Measurements from ENCODE around the gene PAPPA2. TPM values are rescaled to one million over a fixed set of nuclear protein-coding genes. Genes with fewer than 3 reads are reported as not detected.

PAPPA2 gene
- total RNA-seq, 2 experiments from 2014 or later: 0.25 to 0.46 TPM

GRCh38 chr1:176849281-176849680 is 386.3 kb downstream of the PAPPA2 start:
- Mint-ChIP-seq H3K27me3 (no peaks in the 10 kb centered on the region), H3K4me3 (no peak overlapping the region), H3K9me3 (no peaks in the 10 kb centered on the region), H3K4me1 (no peaks in the 10 kb centered on the region), H3K36me3 (ENCODE audit: low read depth) (no peaks in the 10 kb centered on the region), H3K27ac (no peak overlapping the region)
- ChIA-PET POLR2A (no interaction called here), CTCF (no interaction called here)
- no peak for DNase-seq

- CTCF ChIA-PET: no interaction called here
- no peaks in the 10 kb centered on the region for H3K9me3 Mint-ChIP-seq
- DNase-seq: no peak
- no peak overlapping the region for H3K4me3 Mint-ChIP-seq
- no peaks in the 10 kb centered on the region for H3K4me1 Mint-ChIP-seq
- no peaks in the 10 kb centered on the region for H3K36me3 Mint-ChIP-seq (ENCODE audit: low read depth)
- no peaks in the 10 kb centered on the region for H3K27me3 Mint-ChIP-seq
- no peak overlapping the region for H3K27ac Mint-ChIP-seq
- POLR2A ChIA-PET: no interaction called here
Measured at GRCh38 chr1:176850871-176851270, 387.9 kb downstream of the PAPPA2 start.

GRCh38 chr1:176852124-176852523 is 389.1 kb downstream of the PAPPA2 start:
- no peaks in the 10 kb centered on the region for H3K36me3 Mint-ChIP-seq (ENCODE audit: low read depth)
- H3K27me3 Mint-ChIP-seq: no peaks in the 10 kb centered on the region
- H3K4me1 Mint-ChIP-seq: no peaks in the 10 kb centered on the region
- no peak overlapping the region for H3K4me3 Mint-ChIP-seq
- H3K9me3 Mint-ChIP-seq: no peaks in the 10 kb centered on the region
- no peak overlapping the region for H3K27ac Mint-ChIP-seq
- CTCF ChIA-PET: no interaction called here
- POLR2A ChIA-PET: no interaction called here
- DNase-seq: no peak

GRCh38 chr1:176853503-176853902 is 390.5 kb downstream of the PAPPA2 start:
- ChIA-PET CTCF (no interaction called here), POLR2A (no interaction called here)
- H3K4me1 Mint-ChIP-seq: no peaks in the 10 kb centered on the region
- no peaks in the 10 kb centered on the region for H3K27me3 Mint-ChIP-seq
- DNase-seq: no peak
- H3K9me3 Mint-ChIP-seq: no peaks in the 10 kb centered on the region
- H3K4me3 Mint-ChIP-seq: no peak overlapping the region
- H3K27ac Mint-ChIP-seq: no peak overlapping the region
- no peaks in the 10 kb centered on the region for H3K36me3 Mint-ChIP-seq (ENCODE audit: low read depth)

- Mint-ChIP-seq H3K4me3 (no peak overlapping the region), H3K27ac (no peak overlapping the region), H3K36me3 (ENCODE audit: low read depth) (no peaks in the 10 kb centered on the region), H3K27me3 (no peaks in the 10 kb centered on the region), H3K9me3 (no peaks in the 10 kb centered on the region), H3K4me1 (no peaks in the 10 kb centered on the region)
- CTCF ChIA-PET: no interaction called here
- POLR2A ChIA-PET: no interaction called here
- DNase-seq: no peak
Measured at GRCh38 chr1:176854121-176854520, 391.1 kb downstream of the PAPPA2 start.

- H3K4me3 Mint-ChIP-seq: no peak overlapping the region
- no peak for DNase-seq
- no peaks in the 10 kb centered on the region for H3K36me3 Mint-ChIP-seq (ENCODE audit: low read depth)
- no peaks in the 10 kb centered on the region for H3K27me3 Mint-ChIP-seq
- no peaks in the 10 kb centered on the region for H3K9me3 Mint-ChIP-seq
- H3K4me1 Mint-ChIP-seq: no peaks in the 10 kb centered on the region
- ChIA-PET POLR2A (no interaction called here), CTCF (no interaction called here)
- no peak overlapping the region for H3K27ac Mint-ChIP-seq
Measured at GRCh38 chr1:176854758-176855745, 392.1 kb downstream of the PAPPA2 start.

- CTCF ChIA-PET: no interaction called here
- H3K36me3 Mint-ChIP-seq (ENCODE audit: low read depth): no peaks in the 10 kb centered on the region
- no peaks in the 10 kb centered on the region for H3K4me1 Mint-ChIP-seq
- POLR2A ChIA-PET: no interaction called here
- H3K27ac Mint-ChIP-seq: no peak overlapping the region
- no peak overlapping the region for H3K4me3 Mint-ChIP-seq
- DNase-seq: no peak
- no peaks in the 10 kb centered on the region for H3K27me3 Mint-ChIP-seq
- H3K9me3 Mint-ChIP-seq: no peaks in the 10 kb centered on the region
Measured at GRCh38 chr1:176857632-176858031, 394.7 kb downstream of the PAPPA2 start.

GRCh38 chr1:176858433-176858916 is 395.5 kb downstream of the PAPPA2 start:
- H3K9me3 Mint-ChIP-seq: no peaks in the 10 kb centered on the region
- H3K36me3 Mint-ChIP-seq (ENCODE audit: low read depth): no peaks in the 10 kb centered on the region
- DNase-seq: no peak
- H3K4me1 Mint-ChIP-seq: no peaks in the 10 kb centered on the region
- ChIA-PET POLR2A (no interaction called here), CTCF (no interaction called here)
- no peak overlapping the region for H3K4me3 Mint-ChIP-seq
- no peaks in the 10 kb centered on the region for H3K27me3 Mint-ChIP-seq
- H3K27ac Mint-ChIP-seq: no peak overlapping the region

GRCh38 chr1:176863613-176864012 is 400.6 kb downstream of the PAPPA2 start:
- CTCF ChIA-PET: no interaction called here
- no peaks in the 10 kb centered on the region for H3K9me3 Mint-ChIP-seq
- no peaks in the 10 kb centered on the region for H3K27me3 Mint-ChIP-seq
- POLR2A ChIA-PET: no interaction called here
- no peak overlapping the region for H3K27ac Mint-ChIP-seq
- H3K4me1 Mint-ChIP-seq: no peaks in the 10 kb centered on the region
- H3K36me3 Mint-ChIP-seq (ENCODE audit: low read depth): no peaks in the 10 kb centered on the region
- DNase-seq: no peak
- no peak overlapping the region for H3K4me3 Mint-ChIP-seq

GRCh38 chr1:176864211-176864610 is 401.2 kb downstream of the PAPPA2 start:
- DNase-seq: no peak
- CTCF ChIA-PET: no interaction called here
- no peak overlapping the region for H3K4me3 Mint-ChIP-seq
- H3K36me3 Mint-ChIP-seq (ENCODE audit: low read depth): no peaks in the 10 kb centered on the region
- no peaks in the 10 kb centered on the region for H3K4me1 Mint-ChIP-seq
- POLR2A ChIA-PET: no interaction called here
- H3K9me3 Mint-ChIP-seq: no peaks in the 10 kb centered on the region
- H3K27me3 Mint-ChIP-seq: no peaks in the 10 kb centered on the region
- no peak overlapping the region for H3K27ac Mint-ChIP-seq

GRCh38 chr1:176866011-176866714 is 403.2 kb downstream of the PAPPA2 start:
- ChIA-PET CTCF (no interaction called here), POLR2A (no interaction called here)
- Mint-ChIP-seq H3K9me3 (no peaks in the 10 kb centered on the region), H3K36me3 (ENCODE audit: low read depth) (no peaks in the 10 kb centered on the region), H3K27ac (no peak overlapping the region), H3K4me1 (no peaks in the 10 kb centered on the region), H3K27me3 (no peaks in the 10 kb centered on the region), H3K4me3 (no peak overlapping the region)
- no peak for DNase-seq

GRCh38 chr1:176869577-176869976 is 406.6 kb downstream of the PAPPA2 start:
- no peaks in the 10 kb centered on the region for H3K9me3 Mint-ChIP-seq
- no peaks in the 10 kb centered on the region for H3K36me3 Mint-ChIP-seq (ENCODE audit: low read depth)
- no peak overlapping the region for H3K27ac Mint-ChIP-seq
- ChIA-PET CTCF (no interaction called here), POLR2A (no interaction called here)
- no peaks in the 10 kb centered on the region for H3K27me3 Mint-ChIP-seq
- no peak overlapping the region for H3K4me3 Mint-ChIP-seq
- DNase-seq: no peak
- no peaks in the 10 kb centered on the region for H3K4me1 Mint-ChIP-seq

- Mint-ChIP-seq H3K27ac (no peak overlapping the region), H3K36me3 (ENCODE audit: low read depth) (no peaks in the 10 kb centered on the region), H3K4me3 (no peak overlapping the region), H3K27me3 (no peaks in the 10 kb centered on the region), H3K9me3 (no peaks in the 10 kb centered on the region), H3K4me1 (no peaks in the 10 kb centered on the region)
- ChIA-PET POLR2A (no interaction called here), CTCF (no interaction called here)
- DNase-seq: no peak
Measured at GRCh38 chr1:176876966-176877515, 414.1 kb downstream of the PAPPA2 start.

All from activated CD4-positive, alpha-beta T cell treated with anti-CD3 and anti-CD28 coated beads, Interleukin-2, amount 10 ng/mL, durations not matched to agents 7 days and 5 days (primary cell).